Central memory CD4-positive, alpha-beta T cell (primary cell): Measurements from ENCODE around the gene INPP4B.

Source experiments
- DNase-seq: peaks from one replicate; pipeline ENCODE4 v3.0.0; 2022

INPP4B gene

GRCh38 chr4:142452161-142452855 lies 393.8 kb downstream of the INPP4B start:
- no peak for DNase-seq

GRCh38 chr4:142449771-142450373 lies 396.2 kb downstream of the INPP4B start:
- DNase-seq: no peak

GRCh38 chr4:142447009-142447408 lies 399.1 kb downstream of the INPP4B start:
- DNase-seq: no peak

GRCh38 chr4:142443469-142443868 lies 402.6 kb downstream of the INPP4B start:
- no peak for DNase-seq

GRCh38 chr4:142440093-142440492 lies 406.0 kb downstream of the INPP4B start:
- no peak for DNase-seq

GRCh38 chr4:142435599-142436235 lies 410.4 kb downstream of the INPP4B start:
- DNase-seq: no peak

- DNase-seq: peak; percentile 1
Measured at GRCh38 chr4:142434519-142435224, 411.4 kb downstream of the INPP4B start.

- DNase-seq: no peak
Measured at GRCh38 chr4:142428715-142429114, 417.4 kb downstream of the INPP4B start.

GRCh38 chr4:142427456-142427855 lies 418.6 kb downstream of the INPP4B start:
- DNase-seq: no peak

GRCh38 chr4:142423861-142424260 lies 422.2 kb downstream of the INPP4B start:
- no peak for DNase-seq

GRCh38 chr4:142420311-142421095 lies 425.6 kb downstream of the INPP4B start:
- DNase-seq: no peak

GRCh38 chr4:142419712-142420111 lies 426.4 kb downstream of the INPP4B start:
- no peak for DNase-seq

- DNase-seq: no peak
Measured at GRCh38 chr4:142418697-142419096, 427.4 kb downstream of the INPP4B start.

GRCh38 chr4:142416711-142417275 lies 429.3 kb downstream of the INPP4B start:
- peak; percentile 47 for DNase-seq

- no peak for DNase-seq
Measured at GRCh38 chr4:142416121-142416520, 430.0 kb downstream of the INPP4B start.

- DNase-seq: no peak
Measured at GRCh38 chr4:142414366-142414990, 431.6 kb downstream of the INPP4B start.

GRCh38 chr4:142413485-142413884 lies 432.6 kb downstream of the INPP4B start:
- DNase-seq: no peak

GRCh38 chr4:142411993-142412392 lies 434.1 kb downstream of the INPP4B start:
- DNase-seq: no peak

- DNase-seq: no peak
Measured at GRCh38 chr4:142408003-142408441, 438.1 kb downstream of the INPP4B start.

GRCh38 chr4:142407596-142407995 lies 438.5 kb downstream of the INPP4B start:
- no peak for DNase-seq

- peak; percentile 53 for DNase-seq
Measured at GRCh38 chr4:142406917-142407501, 439.1 kb downstream of the INPP4B start.
